Measurements from ENCODE around the gene KBTBD8. TPM values are rescaled to one million over a fixed set of nuclear protein-coding genes. Genes with fewer than 3 reads are reported as not detected.

The KBTBD8 gene, protein sequence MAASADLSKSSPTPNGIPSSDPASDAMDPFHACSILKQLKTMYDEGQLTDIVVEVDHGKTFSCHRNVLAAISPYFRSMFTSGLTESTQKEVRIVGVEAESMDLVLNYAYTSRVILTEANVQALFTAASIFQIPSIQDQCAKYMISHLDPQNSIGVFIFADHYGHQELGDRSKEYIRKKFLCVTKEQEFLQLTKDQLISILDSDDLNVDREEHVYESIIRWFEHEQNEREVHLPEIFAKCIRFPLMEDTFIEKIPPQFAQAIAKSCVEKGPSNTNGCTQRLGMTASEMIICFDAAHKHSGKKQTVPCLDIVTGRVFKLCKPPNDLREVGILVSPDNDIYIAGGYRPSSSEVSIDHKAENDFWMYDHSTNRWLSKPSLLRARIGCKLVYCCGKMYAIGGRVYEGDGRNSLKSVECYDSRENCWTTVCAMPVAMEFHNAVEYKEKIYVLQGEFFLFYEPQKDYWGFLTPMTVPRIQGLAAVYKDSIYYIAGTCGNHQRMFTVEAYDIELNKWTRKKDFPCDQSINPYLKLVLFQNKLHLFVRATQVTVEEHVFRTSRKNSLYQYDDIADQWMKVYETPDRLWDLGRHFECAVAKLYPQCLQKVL
- 8.0 and 10.7 TPM in 2 replicates for total RNA-seq

DNA sequence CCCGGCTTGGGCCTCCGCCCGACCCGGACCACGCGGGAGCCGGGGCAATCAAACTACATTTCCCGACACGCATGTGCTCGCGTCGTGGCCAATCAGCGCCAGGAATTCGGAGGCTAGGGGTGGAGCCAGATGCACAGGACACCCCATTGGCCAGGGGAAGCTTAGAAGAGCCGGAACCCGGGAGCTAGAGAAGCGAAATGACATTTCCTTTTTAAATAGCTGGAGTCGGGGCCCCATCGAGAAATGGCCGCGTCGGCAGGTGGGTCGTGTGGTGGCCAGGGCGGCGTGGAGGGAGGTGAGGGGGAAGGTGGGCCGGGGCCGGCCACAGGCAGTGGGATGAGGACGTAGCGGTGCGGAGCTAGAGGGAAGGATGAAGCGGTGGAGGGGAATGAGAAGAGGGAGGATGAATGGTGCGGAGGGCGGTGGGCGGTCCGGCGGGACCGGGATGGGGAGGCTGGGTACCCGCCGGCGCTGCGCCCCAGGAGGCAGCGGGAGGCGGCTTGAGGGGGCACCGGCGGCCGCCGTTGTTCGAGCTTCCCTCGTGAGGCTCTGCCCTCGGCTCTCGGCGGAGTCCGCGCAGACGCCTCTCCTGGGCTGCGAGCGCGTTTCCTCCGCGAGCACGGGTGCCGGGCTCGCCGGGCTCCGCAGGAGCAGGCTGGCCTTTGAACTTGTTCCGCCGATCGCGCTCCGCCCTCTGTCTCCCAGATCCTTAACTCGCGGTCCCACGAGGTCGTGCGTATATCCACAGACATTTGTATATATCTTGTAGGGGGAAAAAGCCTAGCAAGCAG is at the start of gene KBTBD8:
Gene KBTBD8 (plus strand): TSS at position 195 of the 791 bp plus-strand sequence. CDS start 49 bp downstream, at position 244.
- intact Hi-C loops (cut with micrococcal nuclease), result loop anchor here (1.0 to 10.0 kb wide), 6 partner anchors 26 to 778 kb away; partner anchors contain the start of gene LRIG1

DNA sequence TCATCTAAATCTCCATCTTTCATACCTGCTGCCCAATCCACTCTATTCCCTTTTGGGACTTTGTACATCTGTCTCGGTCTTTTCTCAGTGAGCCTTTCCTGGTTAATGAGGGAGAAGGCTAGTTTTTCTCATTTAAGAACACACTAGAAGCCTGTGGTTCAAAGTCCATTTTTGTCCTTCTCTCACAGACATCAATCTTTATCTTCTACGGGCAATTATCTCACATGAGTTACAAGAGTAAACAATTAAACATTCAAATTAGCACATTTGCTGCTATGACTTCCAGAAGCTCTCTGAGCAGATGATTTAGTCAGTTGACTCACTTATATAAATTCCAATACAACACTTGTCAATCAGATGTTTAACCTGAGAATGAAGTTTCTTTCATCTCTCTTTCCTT is 49.3 kb upstream of the KBTBD8 start:
- intact Hi-C loops (cut with micrococcal nuclease), result no loop called here

DNA sequence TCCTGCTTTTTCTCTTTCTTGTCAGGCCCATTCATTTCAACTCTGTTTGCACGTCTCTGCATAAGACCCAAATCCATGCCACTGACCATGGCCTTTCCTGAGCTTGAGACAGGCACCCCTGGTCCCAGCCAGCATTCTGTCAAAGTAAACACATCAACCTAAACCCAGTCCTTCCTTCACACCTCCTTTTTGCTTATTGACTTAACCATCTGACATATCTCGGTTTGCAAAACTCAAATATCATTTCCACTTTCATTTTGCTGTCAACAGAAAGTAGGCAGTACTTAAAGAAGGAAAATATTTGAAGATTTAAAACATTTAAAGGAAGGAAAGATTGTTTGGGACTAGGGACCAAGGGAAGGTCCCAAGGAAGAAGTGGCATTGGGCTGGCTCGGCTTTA is 48.2 kb upstream of the KBTBD8 start:
- intact Hi-C loops (cut with micrococcal nuclease), result no loop called here

DNA sequence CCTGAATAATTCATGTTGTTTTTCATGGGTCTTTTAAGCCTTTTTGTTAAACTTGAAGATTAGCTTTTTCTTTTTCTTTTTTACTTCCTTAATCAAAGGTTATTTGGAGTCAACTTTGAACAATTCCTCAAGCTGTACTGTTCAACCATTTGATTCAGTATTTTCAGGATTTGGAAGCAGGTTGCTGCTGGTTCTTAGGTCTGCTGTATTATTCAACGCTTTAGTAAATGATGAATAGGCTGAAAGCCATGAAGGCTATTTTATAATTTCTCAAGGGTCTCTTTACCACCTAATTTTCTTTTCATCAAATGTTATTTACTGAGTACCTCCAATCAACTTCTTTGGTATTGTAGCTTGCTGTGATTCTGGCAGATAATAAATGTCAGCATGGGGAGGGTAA is 45.8 kb upstream of the KBTBD8 start:
- intact Hi-C loops (cut with micrococcal nuclease), result no loop called here

DNA sequence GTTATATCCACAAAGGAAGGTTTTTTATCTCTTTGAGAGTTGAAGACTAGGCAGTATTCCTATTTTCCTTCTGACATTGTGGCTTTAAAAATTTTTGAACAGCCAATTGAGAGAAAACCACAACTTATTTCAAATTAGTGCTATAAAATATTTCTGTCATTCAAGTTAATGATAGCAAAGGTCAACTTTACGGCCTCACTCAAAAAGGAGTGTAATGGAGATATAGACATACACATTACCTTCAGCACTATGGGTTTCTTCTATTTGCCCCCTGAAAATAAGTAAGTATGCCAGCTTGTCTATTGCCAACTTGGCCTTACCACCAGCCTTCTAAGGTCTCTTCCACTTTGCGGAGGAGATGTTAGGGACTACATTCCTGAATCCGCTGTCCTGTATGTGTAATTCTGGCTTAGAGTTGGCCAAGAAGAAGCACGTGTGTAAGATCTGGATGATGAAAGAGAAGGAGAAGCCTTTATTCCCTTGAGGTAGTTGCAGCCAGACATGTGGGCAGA is 44.1 kb upstream of the KBTBD8 start:
- intact Hi-C loops (cut with micrococcal nuclease), result no loop called here

DNA sequence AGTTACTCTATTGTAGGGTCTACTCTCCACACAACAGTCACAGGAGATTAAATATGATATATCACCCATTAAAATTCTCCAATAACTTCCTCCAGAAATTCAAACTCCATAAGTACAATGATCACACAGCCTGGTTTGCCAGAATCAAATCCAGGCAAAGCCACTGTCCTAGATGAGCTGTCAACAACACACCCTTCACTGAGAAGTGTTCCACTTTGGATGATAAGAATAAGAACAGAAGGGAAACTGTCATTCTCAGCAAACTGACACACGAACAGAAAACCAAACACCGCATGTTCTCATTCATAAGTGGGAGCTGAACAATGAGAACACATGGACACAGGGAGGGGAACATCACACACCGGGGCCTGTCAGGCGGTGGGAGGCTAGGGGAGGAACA is 41.4 kb upstream of the KBTBD8 start:
- intact Hi-C loops (cut with micrococcal nuclease), result no loop called here

DNA sequence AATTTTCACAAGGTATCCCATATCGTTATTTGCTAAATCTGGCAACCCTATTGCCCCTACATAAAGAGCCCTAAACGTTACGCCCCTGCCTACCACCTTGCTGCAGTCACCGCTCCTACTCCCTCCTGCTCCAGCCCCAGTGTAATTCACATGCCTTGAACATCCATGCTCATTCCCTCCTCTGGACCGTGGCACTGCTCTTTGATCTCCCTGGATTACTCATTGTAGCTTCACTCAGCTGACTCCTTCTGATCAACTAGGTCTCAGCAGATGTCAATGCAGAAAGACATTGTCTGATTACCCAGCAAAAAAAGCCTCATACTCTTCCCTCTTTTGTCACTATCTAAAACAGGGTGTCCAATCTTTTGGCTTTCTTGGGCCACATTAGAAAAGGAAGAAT is 40.7 kb upstream of the KBTBD8 start:
- intact Hi-C loops (cut with micrococcal nuclease), result no loop called here

DNA sequence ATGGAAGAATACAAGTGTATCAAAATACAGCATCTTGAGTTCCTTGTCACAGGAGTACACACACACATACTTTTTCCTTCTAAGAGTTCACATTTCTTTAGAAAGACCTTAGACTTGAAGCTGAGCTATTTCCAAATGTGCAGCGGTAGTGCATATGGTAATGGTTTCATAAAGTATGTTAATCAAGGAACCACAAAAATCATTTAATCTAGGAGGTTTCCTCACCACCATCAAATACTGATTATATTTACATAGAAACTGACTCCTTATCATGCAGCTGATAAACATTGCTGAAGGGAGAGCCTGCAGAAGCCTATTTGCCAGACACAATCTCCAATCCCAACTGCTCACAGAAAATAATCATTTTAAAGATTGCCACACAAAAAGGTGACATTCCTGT is 40.0 kb upstream of the KBTBD8 start:
- intact Hi-C loops (cut with micrococcal nuclease), result no loop called here

DNA sequence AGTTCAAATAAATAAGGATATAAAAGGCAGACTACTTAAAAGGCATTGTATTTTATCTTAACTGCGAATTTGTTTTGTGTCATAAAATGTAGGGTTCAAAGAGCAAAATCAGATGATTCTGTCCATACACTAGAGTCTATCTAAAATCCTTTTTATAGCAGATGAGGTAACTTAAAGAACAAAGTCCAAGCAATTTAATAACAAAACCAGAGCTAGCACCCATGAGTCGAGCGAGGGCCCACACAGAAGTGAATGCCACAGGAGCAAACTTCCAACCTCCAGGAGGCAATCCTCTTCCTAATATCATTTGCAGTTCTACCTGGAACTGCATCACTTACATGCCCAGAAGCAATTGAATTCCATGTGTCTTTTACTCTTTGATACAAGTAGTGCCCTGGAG is 35.4 kb upstream of the KBTBD8 start:
- intact Hi-C loops (cut with micrococcal nuclease), result no loop called here

DNA sequence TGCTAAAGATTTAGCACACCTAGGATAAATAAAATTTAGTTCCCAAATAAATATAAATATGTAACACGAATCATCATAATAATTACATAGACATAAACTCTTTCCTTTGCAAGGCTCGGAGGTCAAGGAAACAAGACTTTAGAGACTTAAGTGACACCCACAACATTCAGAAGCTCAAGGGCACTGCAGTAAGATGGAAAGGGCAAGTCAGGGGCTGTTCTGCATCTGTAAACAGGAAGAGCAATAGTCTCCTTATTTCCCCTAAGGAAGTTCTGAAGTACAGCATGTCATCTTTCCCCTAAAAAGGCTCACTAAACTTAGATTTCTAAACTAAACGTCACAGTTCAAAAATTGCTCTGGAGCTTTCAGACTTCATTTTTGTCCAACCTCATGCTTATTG is 26.9 kb upstream of the KBTBD8 start:
- intact Hi-C loops (cut with micrococcal nuclease), result loop anchor here (1.0 to 5.0 kb wide), 3 partner anchors 66 to 1921 kb away; no protein-coding TSS in a partner anchor

DNA sequence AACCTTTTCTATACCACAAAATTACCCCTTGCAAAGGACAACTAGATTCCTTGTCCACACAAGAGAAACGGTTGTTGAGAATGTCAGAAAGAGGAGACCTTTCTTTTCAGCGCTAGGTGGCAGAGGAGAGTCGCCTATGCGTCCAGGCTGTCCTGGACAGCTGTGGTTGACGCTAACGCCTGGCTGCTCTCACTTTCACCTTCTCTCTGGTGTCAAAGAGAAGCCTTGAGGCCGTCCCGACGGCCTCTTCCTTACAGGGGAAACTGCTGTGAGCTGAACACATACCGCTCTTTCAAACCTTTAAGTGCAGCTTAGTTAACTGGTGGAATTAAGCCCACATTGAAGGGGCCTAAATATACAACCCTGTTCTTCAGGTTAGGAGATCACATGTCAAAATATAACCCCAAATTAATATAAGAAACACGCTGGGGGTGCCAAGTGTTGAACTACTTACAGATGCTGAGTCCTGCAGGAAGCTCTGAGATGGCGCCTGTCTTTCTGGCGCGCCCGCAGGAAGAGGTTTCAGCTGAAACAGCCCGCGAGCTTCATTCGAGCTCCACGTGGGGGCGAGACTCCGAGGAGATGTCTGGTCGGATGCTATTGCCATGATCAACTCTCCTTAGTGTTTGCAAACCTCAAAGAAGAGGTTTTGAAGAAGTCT is 26.1 kb upstream of the KBTBD8 start:
- intact Hi-C loops (cut with micrococcal nuclease), result loop anchor here (1.0 to 5.0 kb wide), 6 partner anchors 19 to 1920 kb away; partner anchors contain the start of gene KBTBD8

DNA sequence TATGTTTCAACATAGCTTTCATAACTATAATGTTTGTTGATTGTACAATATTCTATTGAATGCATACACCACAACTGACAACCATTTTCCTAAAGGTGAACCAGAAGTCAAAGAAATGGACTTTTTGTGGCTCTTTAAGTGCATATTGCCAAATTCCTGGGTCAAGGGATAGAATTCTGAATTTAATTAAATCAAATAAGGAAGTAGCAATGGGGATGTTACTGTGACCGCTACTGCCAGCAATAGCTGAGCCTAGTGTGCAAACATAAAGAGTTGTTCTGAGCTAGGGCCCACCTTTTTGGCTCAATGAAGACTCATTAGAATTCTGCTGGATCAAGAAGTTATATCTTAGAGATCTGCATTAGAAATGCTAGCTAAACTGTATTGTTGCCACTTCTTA is 17.3 kb upstream of the KBTBD8 start:
- intact Hi-C loops (cut with micrococcal nuclease), result no loop called here

DNA sequence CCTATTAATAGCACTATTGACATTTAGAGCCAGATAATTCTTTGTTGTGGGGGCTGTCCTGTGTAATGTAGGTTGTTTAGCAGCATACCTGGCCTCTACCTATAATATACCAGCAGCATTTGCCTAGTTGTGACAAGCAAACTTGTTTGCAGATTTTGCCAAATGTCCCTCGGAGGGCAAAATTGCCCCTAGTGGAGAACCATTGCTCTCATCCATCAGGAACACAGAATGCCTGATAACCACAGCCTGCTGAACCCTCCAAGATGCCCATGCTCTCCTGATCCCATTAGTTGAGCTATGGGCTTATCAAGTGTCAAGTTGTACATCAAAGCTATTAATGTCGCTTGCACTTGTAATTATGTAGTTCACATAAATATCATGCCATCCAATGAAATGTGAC is 15.0 kb upstream of the KBTBD8 start:
- intact Hi-C loops (cut with micrococcal nuclease), result no loop called here

DNA sequence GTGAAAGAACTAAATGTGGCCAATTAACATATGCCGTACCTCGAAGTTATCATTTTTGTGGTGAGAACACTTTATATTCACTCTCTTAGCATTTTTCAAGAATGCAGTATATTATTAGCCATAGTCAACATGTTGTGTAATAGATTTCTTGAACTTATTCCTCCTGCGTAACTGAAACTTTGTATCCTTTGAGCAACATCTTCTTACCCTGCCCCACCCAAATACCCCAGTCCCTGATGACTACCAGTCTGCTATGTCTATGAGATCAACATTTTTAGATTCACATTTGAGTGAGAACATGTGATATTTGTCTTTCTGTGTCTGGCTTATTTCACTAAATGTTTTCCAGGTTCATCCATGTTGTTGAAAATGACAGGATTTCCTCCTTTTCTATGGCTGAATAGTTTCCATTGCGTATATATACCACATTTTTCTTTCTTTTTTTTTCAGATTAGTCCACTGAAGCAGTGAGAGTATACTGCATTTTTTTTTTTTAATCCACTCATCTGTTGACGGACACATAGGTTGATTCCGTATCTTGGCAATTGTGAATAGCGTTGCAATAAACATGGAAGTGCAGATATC is 12.7 kb upstream of the KBTBD8 start:
- intact Hi-C loops (cut with micrococcal nuclease), result no loop called here

DNA sequence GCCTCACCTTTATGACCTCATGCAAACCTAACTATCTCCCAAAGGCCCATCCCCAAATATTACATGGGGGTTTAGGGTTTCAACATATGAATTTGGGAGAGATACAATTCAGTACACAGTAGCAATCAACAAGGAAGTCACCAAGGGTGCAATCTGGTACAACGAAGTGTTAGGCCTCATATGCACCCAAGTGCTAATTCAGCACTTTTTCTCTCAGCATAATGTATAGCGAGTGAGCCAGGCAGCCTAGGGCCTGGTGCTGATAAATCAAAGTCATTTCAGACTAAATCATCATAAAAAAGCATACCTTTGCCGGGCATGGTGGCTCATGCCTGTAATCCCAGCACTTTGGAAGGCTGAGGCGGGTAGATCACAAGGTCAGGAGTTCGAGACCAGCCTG is 11.7 kb upstream of the KBTBD8 start:
- intact Hi-C loops (cut with micrococcal nuclease), result no loop called here

DNA sequence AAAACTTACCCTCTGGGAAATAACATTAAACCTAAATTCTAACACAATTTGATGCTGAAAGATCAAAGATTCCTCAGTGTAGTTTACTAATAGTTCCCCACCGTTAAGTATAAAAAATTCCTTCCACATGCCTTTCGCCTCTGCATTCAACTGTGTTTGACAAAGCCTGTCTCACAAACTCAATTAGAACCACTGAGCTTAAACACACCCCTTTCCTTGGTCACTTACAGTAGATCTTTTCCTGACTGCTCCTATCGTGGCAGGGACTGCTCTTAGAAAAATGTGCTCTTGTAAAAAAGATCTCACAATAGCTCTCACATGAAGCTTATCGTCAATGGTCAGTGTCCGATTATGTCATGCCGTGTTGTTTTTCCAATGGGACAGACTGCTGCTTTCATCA is 8.9 kb upstream of the KBTBD8 start:
- intact Hi-C loops (cut with micrococcal nuclease), result no loop called here

DNA sequence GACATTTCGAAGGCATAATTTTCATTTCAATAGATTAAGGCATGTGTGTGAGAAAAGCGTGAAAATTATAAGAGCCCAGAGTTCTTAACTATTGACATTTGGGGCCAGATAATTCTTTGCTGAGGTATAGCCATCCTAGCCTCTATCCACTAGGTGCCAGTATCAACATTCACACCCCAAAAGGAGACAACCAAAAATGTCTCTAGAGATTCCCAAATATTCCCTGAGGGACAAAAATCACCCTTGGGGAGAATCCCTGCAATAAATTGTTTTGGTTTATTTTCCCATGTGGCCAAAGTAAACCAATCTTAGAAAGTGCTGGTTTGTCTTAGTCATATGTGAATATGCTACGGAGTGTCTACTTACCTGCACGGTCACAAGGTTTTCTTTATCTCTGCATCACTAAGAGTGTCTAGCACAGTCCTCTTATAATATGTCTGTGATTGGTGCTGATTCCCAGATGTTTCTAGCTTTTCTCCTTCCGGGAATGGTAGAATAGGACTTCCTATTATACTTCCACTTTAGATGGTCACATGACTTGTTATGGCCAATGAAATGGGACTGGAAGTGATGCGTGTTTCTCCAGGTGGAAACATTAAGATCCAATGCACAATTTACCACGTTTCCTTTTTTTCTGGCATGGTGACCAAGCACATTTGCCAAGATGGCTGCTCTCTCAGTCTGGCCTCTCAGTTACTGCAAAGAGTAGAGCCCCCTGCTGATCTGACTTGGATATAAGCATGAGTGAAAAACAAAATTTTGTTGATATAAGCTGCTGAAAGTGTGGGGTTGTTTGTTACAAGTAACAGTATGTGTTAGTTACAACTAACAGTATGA is 8.0 kb upstream of the KBTBD8 start:
- intact Hi-C loops (cut with micrococcal nuclease), result loop anchor here (2.0 to 10.0 kb wide), 2 partner anchors 17 to 375 kb away; no protein-coding TSS in a partner anchor

DNA sequence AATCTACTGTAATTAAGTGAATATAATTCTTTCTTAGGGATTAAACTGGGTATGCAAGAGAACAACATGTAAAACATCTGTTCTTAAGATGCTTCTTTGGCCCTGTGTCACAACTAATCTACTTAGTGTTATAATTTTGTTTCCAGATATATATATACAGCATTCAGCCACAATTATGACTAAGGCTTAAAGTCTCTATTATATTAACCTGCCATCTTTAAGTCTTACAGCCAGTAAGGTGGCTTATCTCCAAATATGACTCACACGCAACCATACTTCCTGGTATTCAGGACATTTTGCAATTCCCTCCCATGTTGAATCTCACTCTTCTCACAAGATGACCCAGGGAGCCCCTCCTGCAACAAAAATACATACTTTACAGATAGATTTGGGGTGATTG is 6.6 kb upstream of the KBTBD8 start:
- intact Hi-C loops (cut with micrococcal nuclease), result loop anchor here (2.0 to 10.0 kb wide), 2 partner anchors 19 to 373 kb away; no protein-coding TSS in a partner anchor

DNA sequence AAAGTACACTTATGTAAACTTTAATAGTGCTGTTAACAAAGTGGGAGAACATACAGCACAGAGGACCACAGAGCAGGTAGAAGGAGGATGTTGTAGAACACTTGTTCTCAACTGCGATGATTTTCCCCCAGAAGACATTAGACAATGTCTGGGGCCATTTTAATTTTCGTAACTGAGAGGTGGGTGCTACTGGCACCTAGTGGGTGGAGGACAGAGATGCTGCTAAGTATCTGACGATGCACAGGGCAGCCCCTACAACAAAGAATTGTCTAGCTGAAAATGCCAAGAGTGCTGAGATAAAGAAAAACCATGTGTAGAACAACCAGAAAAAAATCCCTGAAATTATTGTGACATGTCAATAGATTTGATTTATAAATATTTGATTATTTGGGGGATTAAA is 5.0 kb upstream of the KBTBD8 start:
- intact Hi-C loops (cut with micrococcal nuclease), result loop anchor here (10.0 kb wide), 1 partner anchor 372 kb away; no protein-coding TSS in a partner anchor

DNA sequence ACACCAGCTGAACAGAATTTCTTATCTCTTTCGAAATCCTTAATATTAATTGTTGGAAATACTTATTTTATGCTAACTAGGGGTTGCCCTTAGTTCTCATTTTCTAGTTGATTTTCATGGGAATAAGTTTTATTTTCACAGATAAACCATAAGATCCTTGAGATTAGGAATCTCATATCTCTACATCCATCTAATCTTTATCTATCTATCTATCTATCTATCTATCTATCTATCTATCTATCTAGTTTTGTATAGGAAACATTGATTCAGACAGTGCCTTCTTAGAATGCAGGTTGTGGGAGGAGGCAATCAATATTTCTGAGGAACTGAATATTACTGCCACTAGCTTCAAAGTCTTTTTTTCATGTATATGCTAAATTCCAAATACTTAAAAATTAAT is 3.5 kb upstream of the KBTBD8 start:
- intact Hi-C loops (cut with micrococcal nuclease), result loop anchor here (10.0 kb wide), 1 partner anchor 370 kb away; no protein-coding TSS in a partner anchor
